GM13977 (cell line): ENCODE measurements around the gene TUBA3E.
"Not testable (repeated sequence)": the region's sequence is repeated elsewhere in the genome, so short reads cannot be mapped to it uniquely, and the experiment has no call there.

ENCODE experiments used
- DNase-seq: peaks from one replicate; pipeline ENCODE4 v3.0.0; 2012; ENCODE audit warnings: low spot score
- CTCF ChIP-seq: IDR thresholded peaks from 2 replicates; pipeline ENCODE4 v1.5.1; 2012; ENCODE audit warnings: mild to moderate bottlenecking, control low read depth; ENCODE audit not compliant: insufficient read depth; ENCODE audit errors: extremely low read depth, missing control alignments
- in situ Hi-C: fragments of 300-500 bp; cut with MboI; formaldehyde crosslinking; loops from one replicate; pipeline ENCODE4 v1.12.0; 2022; ENCODE audit warnings: low sequenced_read_pairs, low pct_unique_long_range_greater_than_20kb, mixed read lengths, inconsistent platforms; ENCODE audit not compliant: unreplicated experiment

Gene TUBA3E

DNA sequence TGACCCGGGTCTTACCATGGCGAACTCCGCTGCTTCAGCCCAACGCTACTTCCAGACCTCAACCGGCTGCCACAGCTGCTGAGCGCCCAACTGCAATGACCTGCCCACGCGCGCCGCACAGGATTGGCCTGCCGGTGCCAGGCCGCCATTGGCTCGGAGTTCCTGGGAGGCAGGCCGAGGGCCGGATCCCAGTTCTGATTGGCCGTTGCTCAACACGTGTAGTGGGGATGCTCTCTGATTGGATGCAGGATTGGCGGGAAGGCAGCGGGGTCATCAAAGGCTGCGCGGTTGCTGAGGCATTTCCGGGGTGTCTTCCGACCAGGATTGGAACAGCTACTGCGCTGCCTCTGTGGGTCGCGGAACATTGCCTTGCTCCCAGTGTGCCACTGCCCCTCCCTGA lies at the start of gene TUBA3E:
TSS of gene TUBA3E (minus strand) at position 97 of the 400 bp plus-strand sequence. CDS start at position 18, 79 bp downstream.
- TF ChIP-seq CTCF = no peak
- in situ Hi-C loops = no loop called here
- DNase-seq = no peak

GRCh38 chr2:130246430-130246829 lies 48.2 kb upstream of the TUBA3E start:
- TF ChIP-seq CTCF = no peak
- in situ Hi-C loops = no loop called here
- no peak for DNase-seq

- DNase-seq = no peak
- no peak for TF ChIP-seq CTCF
- in situ Hi-C loops = no loop called here
Observed at GRCh38 chr2:130245976-130246375, 47.7 kb upstream of the TUBA3E start.

- TF ChIP-seq CTCF = no peak
- in situ Hi-C loops = no loop called here
- DNase-seq = no peak
Observed at GRCh38 chr2:130243359-130243758, 45.1 kb upstream of the TUBA3E start.

GRCh38 chr2:130241041-130241707 lies 42.9 kb upstream of the TUBA3E start:
- DNase-seq = no peak
- in situ Hi-C loops = no loop called here

GRCh38 chr2:130239581-130239980 lies 41.3 kb upstream of the TUBA3E start:
- DNase-seq, in situ Hi-C loops: not testable (repeated sequence)

More at GRCh38 chr2:130241041-130241707, 42.9 kb upstream of the TUBA3E start:
- TF ChIP-seq CTCF = no peak

- in situ Hi-C loops, DNase-seq: not testable (repeated sequence)
Observed at GRCh38 chr2:130233066-130233465, 34.8 kb upstream of the TUBA3E start.

- in situ Hi-C loops = no loop called here
- DNase-seq = no peak
- no peak for TF ChIP-seq CTCF
Observed at GRCh38 chr2:130231656-130232055, 33.4 kb upstream of the TUBA3E start.

- in situ Hi-C loops, DNase-seq: not testable (repeated sequence)
Observed at GRCh38 chr2:130230907-130231306, 32.7 kb upstream of the TUBA3E start.

- DNase-seq, in situ Hi-C loops: not testable (repeated sequence)
Observed at GRCh38 chr2:130230376-130230775, 32.1 kb upstream of the TUBA3E start.

DNA sequence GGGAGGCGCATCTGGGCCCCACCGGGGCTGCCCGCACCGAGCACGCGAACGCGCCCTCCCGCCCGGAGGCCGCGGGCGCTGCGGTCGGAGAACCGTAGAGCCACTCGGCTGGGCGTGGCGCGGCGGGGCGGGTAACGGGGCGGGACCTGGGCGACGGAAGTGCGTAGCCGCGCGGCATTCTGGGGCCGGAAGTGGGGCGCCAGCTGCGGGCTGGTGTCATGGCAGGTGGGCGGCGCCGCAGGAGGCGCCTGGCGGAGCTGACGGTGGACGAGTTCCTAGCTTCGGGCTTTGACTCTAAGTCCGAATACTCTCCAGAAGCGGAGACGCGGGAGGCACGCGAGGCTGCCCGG lies 30.9 kb upstream of the TUBA3E start:
- in situ Hi-C loops, DNase-seq: not testable (repeated sequence)
